HUES48 (cell line): ENCODE measurements around the gene RET.

Experiments used
- H3K27ac ChIP-seq: one replicate; pipeline ENCODE4 v1.7.0; 2013; ENCODE audit warnings: low read depth, low read length, inconsistent platforms
- H3K27me3 ChIP-seq: 2 replicates; pipeline ENCODE4 v1.6.1; 2013; ENCODE audit warnings: mild to moderate bottlenecking, low read length; ENCODE audit not compliant: control insufficient read depth, insufficient read depth
- H3K36me3 ChIP-seq: 2 replicates; pipeline ENCODE4 v1.6.1; 2013; ENCODE audit warnings: low read length; ENCODE audit not compliant: control insufficient read depth, insufficient read depth
- H3K4me1 ChIP-seq: 2 replicates; pipeline ENCODE4 v1.6.1; 2013; ENCODE audit warnings: mild to moderate bottlenecking, low read length; ENCODE audit not compliant: control insufficient read depth, insufficient read depth
- H3K4me3 ChIP-seq: 2 replicates; pipeline ENCODE4 v1.5.1; 2013; ENCODE audit warnings: mild to moderate bottlenecking, low read depth, low read length
- H3K9ac ChIP-seq: 2 replicates; pipeline ENCODE4 v1.6.1; 2013; ENCODE audit warnings: mild to moderate bottlenecking, low read depth, low read length, moderate library complexity
- H3K9me3 ChIP-seq: 2 replicates; pipeline ENCODE4 v1.6.1; 2013; ENCODE audit warnings: low read length; ENCODE audit not compliant: control insufficient read depth, insufficient read depth

The RET gene

GRCh38 chr10:43132867-43133787 lies 56.3 kb downstream of the RET start:
- H3K4me1 ChIP-seq, result peaks cover 3% of the 10 kb centered on the region; the same call in 1 of the 2 replicates
- H3K4me3 ChIP-seq, result no peak overlapping the region
- H3K9me3 ChIP-seq, result no peaks in the 10 kb centered on the region
- no peak overlapping the region for H3K27ac ChIP-seq
- no peaks in the 10 kb centered on the region for H3K36me3 ChIP-seq
- H3K9ac ChIP-seq, result no peak overlapping the region
- H3K27me3 ChIP-seq, result no peaks in the 10 kb centered on the region

GRCh38 chr10:43134126-43134905 lies 57.4 kb downstream of the RET start:
- Histone ChIP-seq H3K9me3 (no peaks in the 10 kb centered on the region), H3K27ac (no peak overlapping the region), H3K4me1 (peaks cover 7% of the 10 kb centered on the region), H3K27me3 (peaks cover 5% of the 10 kb centered on the region; the same call in 1 of the 2 replicates), H3K9ac (no peak overlapping the region), H3K4me3 (no peak overlapping the region), H3K36me3 (no peaks in the 10 kb centered on the region)

- H3K27ac ChIP-seq, result no peak overlapping the region
- peaks cover 8% of the 10 kb centered on the region for H3K27me3 ChIP-seq
- no peaks in the 10 kb centered on the region for H3K36me3 ChIP-seq
- no peak overlapping the region for H3K9ac ChIP-seq
- no peaks in the 10 kb centered on the region for H3K9me3 ChIP-seq
- no peak overlapping the region for H3K4me3 ChIP-seq
- peaks cover 10% of the 10 kb centered on the region for H3K4me1 ChIP-seq
Observed at GRCh38 chr10:43135064-43135463, 58.2 kb downstream of the RET start.

- Histone ChIP-seq H3K4me1 (peaks cover 8% of the 10 kb centered on the region), H3K27me3 (peaks cover 8% of the 10 kb centered on the region), H3K27ac (no peak overlapping the region), H3K9ac (no peak overlapping the region), H3K36me3 (no peaks in the 10 kb centered on the region), H3K4me3 (no peak overlapping the region), H3K9me3 (no peaks in the 10 kb centered on the region)
Observed at GRCh38 chr10:43135656-43136055, 58.8 kb downstream of the RET start.

GRCh38 chr10:43136432-43136831 lies 59.6 kb downstream of the RET start:
- Histone ChIP-seq H3K9me3 (no peaks in the 10 kb centered on the region), H3K27me3 (peaks cover 8% of the 10 kb centered on the region), H3K9ac (no peak overlapping the region), H3K36me3 (no peaks in the 10 kb centered on the region), H3K4me1 (peaks cover 7% of the 10 kb centered on the region), H3K27ac (no peak overlapping the region), H3K4me3 (no peak overlapping the region)

- Histone ChIP-seq H3K36me3 (no peaks in the 10 kb centered on the region), H3K4me1 (peaks cover 7% of the 10 kb centered on the region), H3K27ac (no peak overlapping the region), H3K27me3 (peaks cover 8% of the 10 kb centered on the region), H3K9me3 (no peaks in the 10 kb centered on the region), H3K4me3 (peak overlapping the region; percentile 96), H3K9ac (peak overlapping the region; percentile 56; the same call in 1 of the 2 replicates)
Observed at GRCh38 chr10:43136995-43137716, 60.3 kb downstream of the RET start.

- Histone ChIP-seq H3K9ac (peak overlapping the region; percentile 56; the same call in 1 of the 2 replicates), H3K4me3 (peak overlapping the region; percentile 96), H3K36me3 (no peaks in the 10 kb centered on the region), H3K9me3 (no peaks in the 10 kb centered on the region), H3K4me1 (peaks cover 7% of the 10 kb centered on the region), H3K27ac (peak overlapping the region; percentile 71), H3K27me3 (peaks cover 8% of the 10 kb centered on the region)
Observed at GRCh38 chr10:43137717-43138020, 60.8 kb downstream of the RET start.

GRCh38 chr10:43138021-43138756 lies 61.3 kb downstream of the RET start, which contains the start of gene CSGALNACT2:
CSGALNACT2 (plus strand) TSS chr10:43138445; CDS start chr10:43155150, 16,705 bp downstream.
- peaks cover 7% of the 10 kb centered on the region for H3K4me1 ChIP-seq
- H3K27ac ChIP-seq, result peak within 1 kb of the TSS; percentile 71
- peak within 1 kb of the TSS; percentile 96 for H3K4me3 ChIP-seq
- H3K36me3 ChIP-seq, result no peaks in the 10 kb centered on the region
- peaks cover 8% of the 10 kb centered on the region for H3K27me3 ChIP-seq
- no peaks in the 10 kb centered on the region for H3K9me3 ChIP-seq
- peak within 1 kb of the TSS; percentile 56; the same call in 1 of the 2 replicates for H3K9ac ChIP-seq

- no peak overlapping the region for H3K27ac ChIP-seq
- H3K4me3 ChIP-seq, result peak overlapping the region; percentile 96
- no peak overlapping the region for H3K9ac ChIP-seq
- H3K27me3 ChIP-seq, result peaks cover 8% of the 10 kb centered on the region
- no peaks in the 10 kb centered on the region for H3K36me3 ChIP-seq
- no peaks in the 10 kb centered on the region for H3K9me3 ChIP-seq
- peaks cover 13% of the 10 kb centered on the region for H3K4me1 ChIP-seq
Observed at GRCh38 chr10:43138757-43139241, 61.9 kb downstream of the RET start.

GRCh38 chr10:43141421-43141820 lies 64.6 kb downstream of the RET start:
- no peak overlapping the region for H3K4me3 ChIP-seq
- H3K9ac ChIP-seq, result no peak overlapping the region
- H3K36me3 ChIP-seq, result no peaks in the 10 kb centered on the region
- H3K9me3 ChIP-seq, result no peaks in the 10 kb centered on the region
- peaks cover 8% of the 10 kb centered on the region for H3K27me3 ChIP-seq
- peaks cover 27% of the 10 kb centered on the region for H3K4me1 ChIP-seq
- no peak overlapping the region for H3K27ac ChIP-seq
